Stimulated activated CD8-positive, alpha-beta memory T cell treated with anti-CD3 and anti-CD28 coated beads, Interleukin-4, amount 100 ng/mL, for 24 hours (primary cell): ENCODE results near the gene PLEKHH2.

Experiments
- DNase-seq: peaks from one replicate; pipeline ENCODE4 v3.0.0-alpha.2; 2020; ENCODE audit warnings: low read depth

The PLEKHH2 gene

DNA sequence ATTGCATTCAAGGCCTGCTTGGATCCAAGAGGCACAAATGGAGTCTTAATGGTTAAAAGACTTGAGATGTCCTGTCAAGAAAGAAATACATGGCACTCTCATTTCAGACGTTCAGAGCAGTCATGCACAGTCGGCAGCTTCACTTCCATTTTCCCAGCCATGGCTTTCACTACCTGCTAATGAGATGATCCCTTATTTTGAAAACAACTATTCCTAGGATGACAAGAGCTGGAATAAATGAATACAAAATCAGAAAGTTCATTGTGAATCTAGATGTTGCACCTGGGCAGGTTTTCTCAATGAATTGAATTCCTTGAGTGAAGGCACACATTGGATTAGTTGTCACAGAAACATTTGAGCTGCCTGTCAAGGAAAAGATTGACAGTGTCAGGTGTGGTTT lies 175.9 kb downstream of the PLEKHH2 start:
- DNase-seq, result no peak

DNA sequence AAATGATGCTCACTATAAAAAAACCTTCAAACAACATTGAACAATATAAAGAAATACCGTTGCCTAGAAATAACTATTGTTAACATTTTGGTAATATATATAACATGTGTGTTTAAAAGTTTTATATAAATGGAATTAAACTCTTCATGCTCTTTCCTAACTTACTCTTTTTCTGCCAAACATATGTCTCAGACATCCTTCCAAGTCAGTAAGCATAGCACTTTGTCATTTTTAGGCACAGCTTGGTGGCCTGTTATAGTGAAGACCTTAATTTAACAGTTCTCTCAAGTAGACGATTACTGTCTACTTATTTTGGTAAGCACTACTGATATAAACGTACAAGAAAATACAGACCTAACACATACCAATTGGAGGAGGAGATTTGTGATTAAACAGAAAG lies 177.7 kb downstream of the PLEKHH2 start:
- DNase-seq, result no peak
